ENCODE data around the gene TUSC2.
"Not testable (repeated sequence)": the region's sequence is repeated elsewhere in the genome, so short reads cannot be mapped to it uniquely, and the experiment has no call there.

Gene TUSC2

GRCh38 chr3:50293079-50293801 is 34.8 kb downstream of the TUSC2 start:
- no peak for DNase-seq

DNA sequence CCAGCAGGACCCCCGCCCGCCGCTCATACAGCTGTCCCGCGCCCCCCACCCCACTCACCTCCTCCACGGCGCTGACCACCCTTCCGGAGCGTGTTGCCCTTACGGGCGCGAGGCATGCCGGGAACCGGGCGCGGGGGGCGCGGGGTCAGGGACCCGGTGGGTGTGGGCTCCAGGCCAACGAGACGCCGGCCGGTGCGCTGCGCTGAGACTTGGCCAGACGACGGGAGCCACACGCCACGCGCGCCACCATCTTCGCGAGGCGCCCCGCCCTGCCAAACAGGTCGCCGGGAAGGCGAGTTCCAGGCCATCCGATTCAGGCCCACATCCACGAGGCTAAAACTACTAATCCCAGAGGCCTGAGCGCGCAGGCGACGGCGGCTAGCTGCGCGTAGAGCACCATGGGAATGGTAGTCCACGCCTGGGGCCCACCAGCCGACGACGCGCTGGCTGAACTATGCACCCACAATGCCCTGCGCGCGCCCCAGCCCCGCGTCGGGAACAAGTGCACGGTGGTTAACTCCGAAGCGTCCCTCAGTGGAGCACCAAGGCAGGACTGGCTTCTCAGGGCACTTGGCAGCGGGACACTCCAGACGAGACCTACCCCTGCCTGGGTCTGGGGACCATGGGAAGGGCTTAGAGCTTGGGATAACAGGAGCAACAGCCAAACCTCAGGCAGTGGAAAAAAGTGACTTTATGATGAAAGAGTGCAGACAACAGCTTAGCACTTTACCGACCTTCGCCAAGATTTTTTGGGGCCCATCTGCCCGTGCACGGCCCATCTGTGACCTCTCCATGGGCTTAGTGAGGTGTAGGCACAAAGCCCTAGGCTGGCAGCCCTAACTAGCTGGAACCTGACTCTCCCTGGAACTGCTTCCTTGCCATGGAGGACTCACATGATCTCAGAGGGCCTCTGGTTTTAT is 35.6 kb downstream of the TUSC2 start, which contains the start of gene IFRD2:
IFRD2 (minus strand) TSS at position 271 of the 920 bp plus-strand sequence; CDS start at position 116, 155 bp downstream.
- DNase-seq = peak; percentile 96

DNA sequence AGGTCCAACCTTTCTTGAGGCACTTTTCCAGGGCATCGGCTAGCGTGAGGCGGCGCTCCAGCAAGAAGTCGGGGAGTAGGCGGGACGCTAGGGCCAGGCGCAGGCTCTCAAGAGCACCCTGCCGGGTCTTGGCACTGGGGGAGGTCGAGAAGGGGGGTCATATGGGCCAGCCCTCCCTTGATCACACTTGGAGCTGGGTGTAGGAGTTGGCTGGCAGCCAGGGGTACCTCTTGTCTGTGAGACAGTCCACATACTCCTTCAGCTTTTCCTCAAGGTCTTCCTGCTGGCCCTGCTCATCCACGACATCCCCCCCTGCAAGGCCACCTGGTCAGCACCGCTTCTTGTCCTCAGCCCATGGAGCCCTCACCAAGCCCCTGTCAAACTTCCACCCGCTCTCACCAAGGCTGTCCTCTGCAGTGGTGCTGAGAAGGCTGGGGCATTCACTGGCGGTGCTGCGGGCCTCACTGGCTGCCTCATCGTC is 37.8 kb downstream of the TUSC2 start:
- no peak for DNase-seq

GRCh38 chr3:50289130-50289529 is 38.9 kb downstream of the TUSC2 start:
- DNase-seq = no peak

- DNase-seq = no peak
Observed at GRCh38 chr3:50288387-50289007, 39.5 kb downstream of the TUSC2 start.

DNA sequence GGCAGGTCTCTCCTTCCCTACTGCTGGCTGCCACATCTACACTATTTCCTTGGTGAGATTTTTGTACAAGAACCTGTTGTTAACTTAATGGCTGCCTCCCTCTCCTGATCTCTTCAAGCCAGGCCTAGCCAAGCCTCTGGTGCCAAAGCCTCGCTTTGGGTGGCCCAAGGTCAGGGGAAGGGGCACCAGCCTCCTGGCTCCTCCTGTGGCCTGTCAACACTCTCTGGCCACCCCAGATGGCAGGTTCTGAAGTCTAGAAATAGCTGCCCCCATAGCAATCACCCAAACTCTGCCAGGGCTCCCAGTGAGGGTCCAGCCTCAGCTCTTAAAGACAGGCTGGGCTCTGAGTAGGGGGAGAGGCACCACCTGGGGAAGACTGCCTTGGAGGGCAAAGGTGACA is 40.8 kb downstream of the TUSC2 start:
- DNase-seq = no peak

DNA sequence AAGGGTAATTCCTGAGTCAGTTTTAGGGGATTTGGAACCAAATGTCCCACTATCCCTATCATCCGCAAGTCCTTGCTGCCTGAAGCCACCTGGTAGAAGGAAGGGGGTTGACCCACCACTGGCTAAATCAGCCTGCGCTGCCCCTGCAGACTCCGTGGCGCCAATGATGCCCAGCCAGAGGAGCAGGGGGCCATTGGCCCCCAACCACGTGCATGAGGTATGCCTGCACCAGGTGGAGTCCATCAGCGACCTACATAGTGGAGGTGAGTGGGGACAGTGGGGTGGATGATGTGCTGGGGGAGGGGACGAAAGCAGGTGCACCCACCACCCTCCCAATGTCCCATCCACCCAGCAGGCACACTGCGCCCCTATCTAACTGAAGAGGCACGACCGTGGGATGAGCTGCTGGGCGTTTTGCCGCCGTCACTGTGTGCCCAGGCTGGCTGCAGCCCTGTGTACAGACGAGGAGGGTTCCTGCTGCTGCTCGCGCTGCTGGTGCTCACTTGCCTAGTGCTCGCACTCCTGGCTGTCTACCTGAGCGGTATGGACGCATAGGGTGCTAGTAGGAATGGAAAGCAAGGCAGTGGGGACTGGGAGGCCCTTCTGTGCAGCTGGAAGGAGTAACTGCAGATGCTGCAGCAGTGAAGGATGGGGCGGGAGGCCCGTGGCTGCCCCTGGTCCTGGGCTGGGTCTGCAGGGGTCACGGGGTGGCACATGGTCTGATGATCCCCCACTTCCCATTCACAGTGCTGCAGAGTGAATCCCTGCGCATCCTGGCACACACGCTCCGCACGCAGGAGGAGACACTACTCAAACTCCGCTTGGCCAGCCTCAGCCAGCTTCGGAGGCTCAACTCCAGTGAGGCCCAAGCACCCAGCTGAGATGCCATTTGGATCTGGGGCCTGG is 41.4 kb downstream of the TUSC2 start:
- no peak for DNase-seq

DNA sequence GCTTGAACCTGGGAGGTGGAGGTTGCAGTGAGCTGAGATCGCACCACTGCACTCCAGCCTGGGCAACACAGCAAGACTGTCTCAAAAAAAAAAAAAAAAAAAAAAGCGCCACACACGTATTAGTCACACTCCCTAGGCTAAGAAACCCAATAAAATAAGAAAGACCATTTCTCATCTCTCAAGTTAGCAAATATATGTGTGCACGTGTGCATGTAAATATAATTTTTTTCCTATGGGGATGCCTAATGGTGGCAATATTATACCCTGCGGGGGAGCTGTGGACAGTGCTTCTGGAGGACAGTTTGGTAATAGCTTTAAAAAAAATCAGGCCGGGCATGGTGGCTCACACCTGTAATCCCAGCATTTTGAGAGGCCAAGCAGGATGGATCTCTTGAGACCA is 43.9 kb downstream of the TUSC2 start:
- not testable (repeated sequence) for DNase-seq

DNA sequence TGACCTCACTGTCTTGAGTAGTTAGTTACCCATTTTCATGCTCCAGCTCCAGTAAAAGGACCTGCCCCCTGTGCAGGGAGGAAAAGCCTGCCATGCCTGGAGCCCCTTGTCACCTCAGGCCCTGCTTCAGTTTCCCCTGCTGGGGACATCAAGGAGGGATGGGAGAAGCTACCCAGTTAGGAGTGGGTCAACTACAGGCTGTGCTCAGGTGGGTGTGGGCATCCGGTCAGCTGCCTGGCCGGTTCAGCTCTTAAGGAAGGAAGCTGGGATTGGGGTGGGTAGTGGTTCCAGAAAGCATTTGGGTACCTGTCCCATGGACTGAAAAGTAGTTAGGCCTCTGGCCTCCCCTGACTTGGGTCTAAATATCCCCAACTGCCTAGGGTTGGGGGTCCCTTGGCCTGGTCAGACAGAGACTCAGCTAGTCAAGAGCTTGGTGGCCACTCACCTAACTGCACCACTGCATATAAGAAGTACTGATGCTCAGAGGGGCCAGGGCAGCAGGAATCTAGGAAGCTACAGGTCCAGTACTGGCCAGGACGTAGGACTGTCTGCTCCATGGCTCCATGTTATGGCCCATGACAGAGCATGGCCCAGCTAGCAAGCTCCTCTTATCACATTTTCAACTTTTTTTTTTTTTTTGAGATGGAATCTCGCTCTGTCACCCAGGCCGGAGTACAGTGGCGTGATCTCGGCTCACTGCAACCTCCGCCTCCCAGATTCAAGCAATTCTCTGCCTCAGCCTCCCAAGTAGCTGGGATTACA is 48.6 kb downstream of the TUSC2 start:
- no peak for DNase-seq

GRCh38 chr3:50278880-50279224 is 49.2 kb downstream of the TUSC2 start, which contains the start of gene LSMEM2:
Gene LSMEM2, plus strand, starts transcription at chr3:50279087. Its CDS starts 27 bp downstream, at chr3:50279114.
- no peak for DNase-seq

DNA sequence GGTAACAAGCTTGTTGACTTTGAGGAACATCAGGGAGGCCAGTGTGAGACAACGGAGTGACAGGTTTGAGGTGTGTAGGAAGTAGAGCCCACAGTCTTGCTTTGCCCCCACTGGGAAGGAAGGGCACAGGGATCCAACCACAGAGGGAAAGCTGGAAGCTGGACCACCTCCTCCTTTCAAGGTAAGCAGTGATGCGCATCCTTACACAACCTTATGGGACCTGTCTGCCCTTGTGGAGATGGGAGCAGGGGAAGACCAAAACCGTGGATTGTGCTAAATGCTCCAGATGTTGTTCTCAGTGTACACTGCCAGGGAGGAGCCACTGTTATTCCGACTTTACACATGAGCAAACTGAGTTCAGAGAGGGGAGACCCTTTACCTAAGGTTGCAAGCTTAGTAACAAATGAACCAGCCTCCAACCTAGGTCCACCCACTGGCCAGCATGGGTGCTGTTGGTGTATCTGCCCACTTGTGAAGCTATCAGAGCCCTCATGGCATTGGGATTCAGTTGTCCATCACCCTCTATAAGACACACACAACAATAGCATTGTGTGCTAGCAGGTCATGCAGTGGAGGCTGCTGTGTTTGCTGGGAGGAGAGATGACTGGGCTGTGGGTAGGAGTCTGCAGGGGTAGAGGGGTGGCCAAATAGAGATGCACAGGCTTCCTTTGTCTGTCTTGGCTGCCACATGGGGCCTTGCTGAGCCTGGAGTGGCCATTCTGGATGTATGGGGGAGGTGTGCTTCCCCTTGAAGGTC is 49.7 kb downstream of the TUSC2 start:
- no peak for DNase-seq

DNA sequence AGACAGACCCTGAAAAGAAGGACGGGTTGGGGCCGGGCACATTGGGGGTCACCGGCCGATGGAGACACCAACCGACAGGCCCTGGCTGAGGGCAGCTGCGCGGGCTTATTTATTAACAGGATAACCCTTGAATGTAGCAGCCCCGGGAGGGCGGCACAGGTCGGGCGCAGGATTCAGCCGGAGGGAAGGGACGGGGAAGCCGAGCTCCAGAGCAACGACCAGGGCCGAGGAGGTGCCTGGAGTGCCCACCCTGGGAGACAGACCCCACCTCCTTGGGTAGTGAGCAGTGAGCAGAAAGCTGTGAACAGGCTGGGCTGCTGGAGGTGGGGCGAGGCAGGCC is 51.3 kb downstream of the TUSC2 start:
- DNase-seq = no peak

DNA sequence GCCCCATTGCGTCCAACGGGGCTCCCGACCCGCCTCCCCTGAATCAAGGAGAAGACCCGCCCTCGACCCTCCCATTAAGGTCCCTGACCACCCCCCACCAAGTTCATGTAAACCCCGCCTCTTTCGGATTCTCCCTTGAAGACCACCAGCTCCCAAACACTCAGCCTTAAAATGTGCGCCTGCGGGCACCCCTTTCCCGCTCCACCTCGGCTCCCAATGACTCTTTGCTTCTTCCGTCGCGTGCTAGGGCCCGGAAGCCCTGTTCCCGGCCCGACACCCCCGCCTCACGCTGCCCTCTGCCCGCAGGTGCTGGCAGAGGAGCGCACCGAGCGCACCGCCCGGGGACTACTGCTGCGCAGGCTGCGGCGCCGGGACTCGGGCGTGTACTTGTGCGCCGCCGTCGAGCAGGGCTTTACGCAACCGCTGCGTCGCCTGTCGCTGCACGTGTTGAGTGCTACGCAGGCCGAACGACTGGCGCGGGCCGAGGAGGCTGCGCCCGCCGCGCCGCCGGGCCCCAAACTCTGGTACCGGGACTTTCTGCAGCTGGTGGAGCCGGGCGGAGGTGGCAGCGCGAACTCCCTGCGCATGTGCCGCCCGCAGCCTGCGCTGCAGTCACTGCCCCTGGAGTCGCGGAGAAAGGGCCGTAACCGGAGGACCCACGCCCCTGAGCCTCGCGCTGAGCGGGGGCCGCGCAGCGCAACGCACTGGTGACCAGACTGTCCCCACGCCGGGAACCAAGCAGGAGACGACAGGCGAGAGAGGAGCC is 51.8 kb downstream of the TUSC2 start:
- DNase-seq = peak; percentile 24

GRCh38 chr3:50275141-50275995 is 52.7 kb downstream of the TUSC2 start:
- no peak for DNase-seq

All from stimulated activated CD4-positive, alpha-beta T cell treated with anti-CD3 and anti-CD28 coated beads, Interleukin-4, amount 100 ng/mL, for 24 hours (primary cell).